ENCODE measurements around the gene FTO.

The FTO gene

GRCh38 chr16:53784291-53784690 is 80.3 kb downstream of the FTO start:
- peak; percentile 50 for DNase-seq (ENCODE audit: low spot score)

- DNase-seq (ENCODE audit: low spot score) = no peak
Measured at GRCh38 chr16:53785044-53785443, 81.1 kb downstream of the FTO start.

- DNase-seq (ENCODE audit: low spot score) = no peak
Measured at GRCh38 chr16:53785916-53786315, 82.0 kb downstream of the FTO start.

GRCh38 chr16:53787423-53787822 is 83.5 kb downstream of the FTO start:
- no peak for DNase-seq (ENCODE audit: low spot score)

GRCh38 chr16:53789137-53789536 is 85.2 kb downstream of the FTO start:
- DNase-seq (ENCODE audit: low spot score) = no peak

- no peak for DNase-seq (ENCODE audit: low spot score)
Measured at GRCh38 chr16:53792161-53792951, 88.4 kb downstream of the FTO start.

- no peak for DNase-seq (ENCODE audit: low spot score)
Measured at GRCh38 chr16:53803451-53803850, 99.5 kb downstream of the FTO start.

GRCh38 chr16:53803998-53804397 is 100.0 kb downstream of the FTO start:
- no peak for DNase-seq (ENCODE audit: low spot score)

- no peak for DNase-seq (ENCODE audit: low spot score)
Measured at GRCh38 chr16:53804467-53804866, 100.5 kb downstream of the FTO start.

GRCh38 chr16:53805113-53805512 is 101.2 kb downstream of the FTO start:
- DNase-seq (ENCODE audit: low spot score) = no peak

GRCh38 chr16:53805752-53806151 is 101.8 kb downstream of the FTO start:
- DNase-seq (ENCODE audit: low spot score) = no peak

- DNase-seq (ENCODE audit: low spot score) = peak; percentile 10
Measured at GRCh38 chr16:53809088-53809932, 105.4 kb downstream of the FTO start.

GRCh38 chr16:53812914-53813313 is 109.0 kb downstream of the FTO start:
- DNase-seq (ENCODE audit: low spot score) = no peak

GRCh38 chr16:53814801-53815200 is 110.8 kb downstream of the FTO start:
- no peak for DNase-seq (ENCODE audit: low spot score)

- no peak for DNase-seq (ENCODE audit: low spot score)
Measured at GRCh38 chr16:53816211-53816836, 112.4 kb downstream of the FTO start.

- DNase-seq (ENCODE audit: low spot score) = no peak
Measured at GRCh38 chr16:53817117-53817755, 113.3 kb downstream of the FTO start.

- no peak for DNase-seq (ENCODE audit: low spot score)
Measured at GRCh38 chr16:53817812-53818550, 114.0 kb downstream of the FTO start.

GRCh38 chr16:53821487-53821886 is 117.5 kb downstream of the FTO start:
- DNase-seq (ENCODE audit: low spot score) = no peak

- DNase-seq (ENCODE audit: low spot score) = peak; percentile 11
Measured at GRCh38 chr16:53821957-53822625, 118.1 kb downstream of the FTO start.

GRCh38 chr16:53822936-53823529 is 119.1 kb downstream of the FTO start:
- no peak for DNase-seq (ENCODE audit: low spot score)

- no peak for DNase-seq (ENCODE audit: low spot score)
Measured at GRCh38 chr16:53826658-53827057, 122.7 kb downstream of the FTO start.
